Calu3 (cell line): ENCODE measurements around the gene RAB11FIP4. TPM values are rescaled to one million over a fixed set of nuclear protein-coding genes. Genes with fewer than 3 reads are reported as not detected.

Source experiments
- BruUV-seq: library from RNA; stranded (reverse); fragments of 400-500 nt; replicated peaks from 2 replicates; lab custom pipeline; 2021; lab: Mats Ljungman, UMichigan
- CTCF ChIA-PET: fragments of 300-600 bp; sonication (Branson Sonifier 250); formaldehyde crosslinking; loops from one replicate; lab custom pipeline; 2022; ENCODE audit warnings: antibody characterized with exemption; lab: Charles Lee
- DNase-seq: peaks from one replicate; pipeline ENCODE4 v3.0.0; 2022
- H3K27ac Mint-ChIP-seq: one replicate; pipeline ENCODE4 v1.8.0; 2022; ENCODE audit warnings: mixed read lengths; ENCODE audit not compliant: unreplicated experiment
- H3K27me3 Mint-ChIP-seq: one replicate; pipeline ENCODE4 v1.8.0; 2022; ENCODE audit warnings: mixed read lengths; ENCODE audit not compliant: unreplicated experiment
- H3K36me3 Mint-ChIP-seq: one replicate; pipeline ENCODE4 v1.8.0; 2022; ENCODE audit warnings: mild to moderate bottlenecking, moderate library complexity, mixed read lengths; ENCODE audit not compliant: insufficient read depth, unreplicated experiment
- H3K4me1 Mint-ChIP-seq: one replicate; pipeline ENCODE4 v1.8.0; 2022; ENCODE audit warnings: mild to moderate bottlenecking, low read depth, mixed read lengths; ENCODE audit not compliant: unreplicated experiment
- H3K4me3 Mint-ChIP-seq: one replicate; pipeline ENCODE4 v1.8.0; 2022; ENCODE audit warnings: mild to moderate bottlenecking, low read depth, moderate library complexity, mixed read lengths; ENCODE audit not compliant: unreplicated experiment
- H3K9me3 Mint-ChIP-seq: one replicate; pipeline ENCODE4 v1.8.0; 2022; ENCODE audit warnings: low read depth, mixed read lengths; ENCODE audit not compliant: unreplicated experiment
- intact Hi-C: fragments of 100-400 bp; cut with micrococcal nuclease; formaldehyde crosslinking; loops from one replicate; pipeline ENCODE4 v1.10.0; 2022; ENCODE audit not compliant: unreplicated experiment
- total RNA-seq: library from RNA; stranded (reverse); gene quantifications from 2 replicates; pipeline ENCODE4 v1.2.3, GENCODE V29; 2022
- TF ChIP-seq, protein P1 (sequence below): fragments of 200-600 bp; IDR thresholded peaks from one replicate; pipeline ENCODE4 v1.8.0; 2022; ENCODE audit warnings: antibody characterized with exemption; ENCODE audit not compliant: unreplicated experiment

The RAB11FIP4 gene
- total RNA-seq, 1 experiment from 2014 or later = 27.9 TPM

DNA sequence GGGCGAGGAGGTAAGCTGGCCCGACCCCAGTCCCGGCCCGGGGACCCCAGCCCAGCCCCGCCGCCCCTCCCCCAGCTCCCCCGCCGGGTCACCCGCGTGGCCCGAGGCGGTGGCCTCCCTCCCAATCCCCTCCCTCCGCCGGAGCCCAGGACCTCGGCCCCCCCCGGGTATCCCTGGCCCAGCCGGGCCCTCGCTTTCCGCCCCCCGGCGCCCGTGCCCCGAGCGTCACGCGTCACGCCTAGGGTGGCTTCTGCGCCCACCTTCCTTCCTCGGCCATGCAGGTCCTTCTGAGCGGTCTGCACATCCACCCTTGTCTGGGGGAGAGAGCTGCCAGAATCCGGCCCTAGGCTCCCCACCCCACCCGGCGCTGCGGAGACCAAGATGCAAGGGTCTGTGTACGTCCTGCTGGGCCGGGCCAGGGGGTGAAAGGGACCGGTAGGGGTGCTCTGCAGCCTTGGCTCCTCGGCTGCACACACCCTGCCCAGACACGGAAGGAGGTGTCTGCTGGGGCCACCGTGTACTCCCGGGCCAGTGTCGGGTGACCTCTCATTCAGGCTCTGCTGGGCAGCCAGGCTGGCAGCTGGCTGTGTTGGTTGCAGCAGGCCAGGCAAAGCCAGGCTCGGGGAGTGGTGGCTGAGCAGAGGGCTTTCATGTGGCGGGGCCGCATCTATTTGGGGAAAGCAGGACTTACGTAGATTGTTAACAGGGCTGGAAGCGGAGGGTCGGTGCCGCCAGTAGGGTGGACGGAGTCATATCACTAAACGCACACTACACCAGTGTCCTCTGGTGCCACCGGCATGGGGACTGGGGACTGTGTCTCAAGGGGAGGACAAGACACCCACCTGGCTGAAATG, 754 bp downstream of the RAB11FIP4 start:
- TF ChIP-seq, protein P1, sequence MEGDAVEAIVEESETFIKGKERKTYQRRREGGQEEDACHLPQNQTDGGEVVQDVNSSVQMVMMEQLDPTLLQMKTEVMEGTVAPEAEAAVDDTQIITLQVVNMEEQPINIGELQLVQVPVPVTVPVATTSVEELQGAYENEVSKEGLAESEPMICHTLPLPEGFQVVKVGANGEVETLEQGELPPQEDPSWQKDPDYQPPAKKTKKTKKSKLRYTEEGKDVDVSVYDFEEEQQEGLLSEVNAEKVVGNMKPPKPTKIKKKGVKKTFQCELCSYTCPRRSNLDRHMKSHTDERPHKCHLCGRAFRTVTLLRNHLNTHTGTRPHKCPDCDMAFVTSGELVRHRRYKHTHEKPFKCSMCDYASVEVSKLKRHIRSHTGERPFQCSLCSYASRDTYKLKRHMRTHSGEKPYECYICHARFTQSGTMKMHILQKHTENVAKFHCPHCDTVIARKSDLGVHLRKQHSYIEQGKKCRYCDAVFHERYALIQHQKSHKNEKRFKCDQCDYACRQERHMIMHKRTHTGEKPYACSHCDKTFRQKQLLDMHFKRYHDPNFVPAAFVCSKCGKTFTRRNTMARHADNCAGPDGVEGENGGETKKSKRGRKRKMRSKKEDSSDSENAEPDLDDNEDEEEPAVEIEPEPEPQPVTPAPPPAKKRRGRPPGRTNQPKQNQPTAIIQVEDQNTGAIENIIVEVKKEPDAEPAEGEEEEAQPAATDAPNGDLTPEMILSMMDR = no peak
- Mint-ChIP-seq H3K9me3 (no peaks in the 10 kb centered on the region), H3K27me3 (peaks cover 71% of the 10 kb centered on the region), H3K4me3 (peak overlapping the region; percentile 4), H3K4me1 (no peaks in the 10 kb centered on the region), H3K27ac (no peak overlapping the region), H3K36me3 (peaks cover 4% of the 10 kb centered on the region)
- CTCF ChIA-PET = no interaction called here
- intact Hi-C loops = no loop called here
- DNase-seq = no peak
- BruUV-seq = no TSS peak

DNA sequence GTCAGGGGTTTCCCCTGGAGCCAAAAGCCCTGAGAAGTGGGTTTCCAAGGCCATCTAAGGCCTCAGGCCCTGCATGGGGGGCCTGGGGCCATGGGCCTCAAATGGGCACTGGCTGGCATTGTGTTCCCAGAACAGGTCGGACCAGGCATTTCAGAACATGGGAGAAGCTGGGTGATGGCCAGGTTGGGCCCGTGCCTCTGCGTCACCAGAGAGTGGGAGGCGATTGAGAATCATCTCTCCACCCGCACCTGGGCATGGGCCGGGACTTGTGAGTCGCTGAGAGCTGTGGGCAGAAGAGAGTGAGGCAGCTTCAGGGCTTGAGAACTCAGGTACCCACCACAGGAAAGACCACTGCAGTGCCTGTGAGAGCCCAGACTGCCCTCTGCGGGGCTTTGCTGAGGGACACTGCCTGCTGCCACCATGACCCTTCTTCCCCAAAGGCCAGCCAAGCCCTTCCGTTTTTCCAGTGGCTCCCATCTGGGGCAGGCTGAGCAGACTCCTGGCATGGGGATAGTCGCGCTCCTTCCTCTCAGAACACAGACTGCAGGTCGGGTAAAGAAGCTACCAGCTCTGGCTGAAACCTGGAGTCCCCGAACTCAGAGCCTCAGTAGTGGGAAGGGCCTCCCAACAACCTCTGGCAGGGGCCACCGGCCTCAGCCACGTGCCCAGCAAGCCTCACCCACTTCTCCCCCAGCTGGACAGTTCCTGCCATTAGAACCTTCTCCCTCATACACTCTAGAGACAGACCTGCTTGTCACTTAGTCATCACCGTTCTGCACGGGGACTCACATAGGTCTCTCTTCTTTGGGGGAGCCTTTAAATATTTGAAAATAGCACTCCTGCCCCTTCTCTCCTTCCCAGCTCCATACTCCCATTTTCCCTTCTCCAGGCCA, 1.6 kb downstream of the RAB11FIP4 start:
- Mint-ChIP-seq H3K4me1 (no peaks in the 10 kb centered on the region), H3K27ac (no peak overlapping the region), H3K36me3 (peaks cover 4% of the 10 kb centered on the region), H3K27me3 (peaks cover 79% of the 10 kb centered on the region), H3K9me3 (no peaks in the 10 kb centered on the region), H3K4me3 (peak overlapping the region; percentile 4)
- intact Hi-C loops = no loop called here
- CTCF ChIA-PET = interaction anchor here (1.0 kb wide), 1 partner anchor 44 kb away, joined by 3 read pairs; no protein-coding TSS in a partner anchor
- BruUV-seq = no TSS peak
- no peak for DNase-seq
- TF ChIP-seq, protein P1 = no peak

DNA sequence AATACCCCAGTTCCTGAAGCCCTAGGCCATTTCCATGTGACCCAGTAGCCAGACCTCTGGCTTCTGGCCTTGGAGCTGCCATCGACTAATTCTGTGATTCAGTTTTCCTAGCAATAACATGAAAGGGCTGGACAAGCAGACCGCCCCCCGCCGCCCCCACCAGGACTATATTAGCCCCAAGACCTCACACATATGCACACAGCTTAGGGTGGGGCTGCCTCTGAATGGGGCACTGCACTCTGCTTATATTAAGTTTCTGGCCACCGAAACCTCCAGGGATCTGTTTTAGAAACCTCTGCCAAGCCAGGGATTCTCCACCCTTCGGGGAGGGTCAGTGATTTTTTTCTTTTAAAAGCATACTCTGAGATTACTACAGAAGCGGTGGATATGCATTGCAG, 2.3 kb downstream of the RAB11FIP4 start:
- H3K27ac Mint-ChIP-seq = no peak overlapping the region
- H3K4me3 Mint-ChIP-seq = no peak overlapping the region
- no peak for DNase-seq
- no peaks in the 10 kb centered on the region for H3K4me1 Mint-ChIP-seq
- H3K36me3 Mint-ChIP-seq = peaks cover 4% of the 10 kb centered on the region
- no peaks in the 10 kb centered on the region for H3K9me3 Mint-ChIP-seq
- intact Hi-C loops = no loop called here
- CTCF ChIA-PET = interaction anchor here (1.0 kb wide), 1 partner anchor 43 kb away, joined by 3 read pairs; no protein-coding TSS in a partner anchor
- TF ChIP-seq, protein P1 = no peak
- peaks cover 85% of the 10 kb centered on the region for H3K27me3 Mint-ChIP-seq
- no TSS peak for BruUV-seq

DNA sequence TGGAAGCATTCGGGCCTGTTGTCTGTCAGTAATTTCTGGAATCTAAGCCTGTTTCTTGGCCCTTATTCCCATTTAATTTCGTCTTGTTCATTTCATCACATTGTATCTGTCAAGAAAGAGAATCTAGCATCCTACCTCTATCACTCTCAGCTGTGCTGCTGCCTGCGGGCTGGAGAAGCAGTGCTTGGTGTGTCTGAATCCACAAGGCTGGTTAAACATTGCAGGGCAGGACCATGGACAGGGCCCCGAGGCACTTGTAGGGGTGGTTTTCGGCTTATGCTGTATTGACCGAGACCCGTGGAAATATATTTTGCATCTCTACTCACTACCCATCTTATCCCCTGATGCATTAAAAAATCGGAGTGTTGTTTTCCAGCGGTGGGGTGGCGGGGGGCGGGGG, 3.1 kb downstream of the RAB11FIP4 start:
- CTCF ChIA-PET = interaction anchor here (0.5 kb wide), 1 partner anchor 1553 kb away, joined by 6 read pairs; no protein-coding TSS in a partner anchor
- Mint-ChIP-seq H3K36me3 (peaks cover 3% of the 10 kb centered on the region), H3K4me3 (no peak overlapping the region), H3K9me3 (no peaks in the 10 kb centered on the region), H3K27ac (no peak overlapping the region), H3K27me3 (peaks cover 85% of the 10 kb centered on the region), H3K4me1 (no peaks in the 10 kb centered on the region)
- no peak for DNase-seq
- TF ChIP-seq, protein P1 = no peak
- BruUV-seq = no TSS peak
- intact Hi-C loops = no loop called here
